Subcutaneous abdominal adipose tissue (tissue), 5 donors: ENCODE measurements around the gene ZNF32.

Experiments
- H3K27ac ChIP-seq: one replicate; pipeline ENCODE4 v1.7.0; 2013; ENCODE audit warnings: low read depth, mild to moderate bottlenecking, inconsistent platforms, low read length, moderate library complexity
- H3K27me3 ChIP-seq, 5 donors: one replicate each; pipeline ENCODE4 v1.7.0; 2013; ENCODE audit warnings: low read length in 5 of 5, inconsistent platforms in 1 of 5; ENCODE audit not compliant: control insufficient read depth in 5 of 5, insufficient read depth in 4 of 5
- H3K36me3 ChIP-seq, 5 donors: one replicate each; pipeline ENCODE4 v1.7.0; 2013; ENCODE audit warnings: low read length in 5 of 5; ENCODE audit not compliant: control insufficient read depth in 5 of 5, insufficient read depth in 5 of 5
- H3K4me1 ChIP-seq, 5 donors: one replicate each; pipeline ENCODE4 v1.7.0; 2013; ENCODE audit warnings: low read length in 5 of 5, mild to moderate bottlenecking in 3 of 5, moderate library complexity in 1 of 5; ENCODE audit not compliant: control insufficient read depth in 5 of 5, insufficient read depth in 5 of 5
- H3K4me3 ChIP-seq, 5 donors: one replicate each; pipeline ENCODE4 v1.7.0; 2013; ENCODE audit warnings: low read length in 5 of 5, low read depth in 1 of 5
- H3K9ac ChIP-seq, 5 donors: one replicate each; pipeline ENCODE4 v1.7.0; 2013; ENCODE audit warnings: low read length in 5 of 5, mild to moderate bottlenecking in 4 of 5, moderate library complexity in 3 of 5
- H3K9me3 ChIP-seq, 5 donors: one replicate each; pipeline ENCODE4 v1.7.0; 2013; ENCODE audit warnings: low read length in 5 of 5; ENCODE audit not compliant: control insufficient read depth in 5 of 5
- donor health status: healthy.
- donor health status: healthy.
- donor health status: healthy.
- donor health status: healthy.
- donor health status: healthy.

The ZNF32 gene

GRCh38 chr10:43681721-43682120, 33.0 kb upstream of the ZNF32 start:
- no peaks in the 10 kb centered on the region for H3K9me3 ChIP-seq
- no peaks in the 10 kb centered on the region for H3K36me3 ChIP-seq
- H3K4me3 ChIP-seq: no peak overlapping the region
- H3K9ac ChIP-seq: no peak overlapping the region
- peaks cover 0 to 31% (median 30%) of the 10 kb centered on the region in 5 donors for H3K4me1 ChIP-seq
- no peaks in the 10 kb centered on the region for H3K27me3 ChIP-seq
- no peak overlapping the region for H3K27ac ChIP-seq

DNA sequence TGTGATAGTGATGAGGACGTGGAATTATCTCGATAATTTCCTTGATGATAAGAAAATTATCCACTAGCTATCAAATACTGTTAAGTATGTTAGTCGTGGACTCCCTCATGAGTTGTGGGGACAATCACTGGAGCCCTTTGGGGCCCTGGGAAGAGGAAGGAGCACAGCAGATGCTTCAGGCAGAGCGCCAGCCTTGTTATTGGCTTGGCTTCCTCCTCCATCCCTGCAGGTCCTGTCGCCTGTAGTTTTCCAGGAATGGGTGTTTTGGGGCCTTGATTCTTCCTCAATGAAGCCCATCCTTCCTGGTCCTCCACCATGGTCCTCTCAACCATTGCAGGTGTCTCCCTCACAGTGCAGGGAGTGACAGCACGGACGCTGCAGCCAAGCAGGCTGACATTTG, 32.5 kb upstream of the ZNF32 start:
- H3K36me3 ChIP-seq: no peaks in the 10 kb centered on the region
- H3K9me3 ChIP-seq: no peaks in the 10 kb centered on the region
- H3K27me3 ChIP-seq: no peaks in the 10 kb centered on the region
- H3K4me3 ChIP-seq: no peak overlapping the region
- peaks cover 0 to 31% (median 27%) of the 10 kb centered on the region in 5 donors for H3K4me1 ChIP-seq
- H3K27ac ChIP-seq: no peak overlapping the region
- H3K9ac ChIP-seq: no peak overlapping the region

DNA sequence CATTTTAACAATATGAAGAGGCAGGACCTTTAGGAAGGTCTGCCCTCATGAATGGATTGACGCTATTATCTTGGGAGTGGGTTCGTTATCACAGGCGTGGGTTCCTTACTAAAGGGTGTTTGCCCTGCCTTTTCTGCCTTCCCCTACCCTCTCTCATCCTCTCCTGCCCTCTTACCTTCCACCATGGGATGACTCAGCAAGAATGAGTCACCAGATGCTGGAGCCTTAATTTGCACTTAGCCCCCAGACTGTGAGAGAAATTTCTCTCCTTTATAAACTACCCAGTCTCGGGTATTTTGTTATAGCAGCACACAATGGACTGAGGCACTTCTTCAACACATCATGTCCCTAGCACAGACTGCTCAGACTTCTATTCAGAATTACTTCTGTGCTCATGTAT, 31.4 kb upstream of the ZNF32 start:
- Histone ChIP-seq H3K9me3 (peaks cover 0 to 4% (median 0%) of the 10 kb centered on the region in 5 donors), H3K9ac (no peak overlapping the region), H3K27me3 (no peaks in the 10 kb centered on the region), H3K36me3 (peaks cover 0 to 3% (median 0%) of the 10 kb centered on the region in 5 donors), H3K4me3 (no peak overlapping the region), H3K4me1 (peaks cover 0 to 22% (median 20%) of the 10 kb centered on the region in 5 donors), H3K27ac (no peak overlapping the region)

GRCh38 chr10:43679509-43679908, 30.8 kb upstream of the ZNF32 start:
- H3K36me3 ChIP-seq: peaks cover 0 to 3% (median 0%) of the 10 kb centered on the region in 5 donors
- no peak overlapping the region for H3K4me3 ChIP-seq
- H3K9me3 ChIP-seq: peaks cover 0 to 4% (median 0%) of the 10 kb centered on the region in 5 donors
- peaks cover 4 to 26% (median 25%) of the 10 kb centered on the region in 5 donors for H3K4me1 ChIP-seq
- H3K27me3 ChIP-seq: no peaks in the 10 kb centered on the region
- H3K9ac ChIP-seq: no peak overlapping the region
- H3K27ac ChIP-seq: no peak overlapping the region

- peaks cover 4 to 30% (median 27%) of the 10 kb centered on the region in 5 donors for H3K4me1 ChIP-seq
- H3K9me3 ChIP-seq: peaks cover 0 to 4% (median 0%) of the 10 kb centered on the region in 5 donors
- peaks cover 0 to 3% (median 0%) of the 10 kb centered on the region in 5 donors for H3K36me3 ChIP-seq
- H3K9ac ChIP-seq: no peak overlapping the region
- no peaks in the 10 kb centered on the region for H3K27me3 ChIP-seq
- no peak overlapping the region for H3K27ac ChIP-seq
- no peak overlapping the region for H3K4me3 ChIP-seq
Measured at GRCh38 chr10:43678654-43679053, 30.0 kb upstream of the ZNF32 start.

- Histone ChIP-seq H3K4me3 (no peak overlapping the region), H3K27me3 (no peaks in the 10 kb centered on the region), H3K27ac (no peak overlapping the region), H3K9ac (no peak overlapping the region), H3K9me3 (peaks cover 0 to 4% (median 0%) of the 10 kb centered on the region in 5 donors), H3K36me3 (peaks cover 0 to 3% (median 0%) of the 10 kb centered on the region in 5 donors), H3K4me1 (peaks cover 4 to 31% (median 27%) of the 10 kb centered on the region in 5 donors)
Measured at GRCh38 chr10:43676901-43677300, 28.2 kb upstream of the ZNF32 start.

DNA sequence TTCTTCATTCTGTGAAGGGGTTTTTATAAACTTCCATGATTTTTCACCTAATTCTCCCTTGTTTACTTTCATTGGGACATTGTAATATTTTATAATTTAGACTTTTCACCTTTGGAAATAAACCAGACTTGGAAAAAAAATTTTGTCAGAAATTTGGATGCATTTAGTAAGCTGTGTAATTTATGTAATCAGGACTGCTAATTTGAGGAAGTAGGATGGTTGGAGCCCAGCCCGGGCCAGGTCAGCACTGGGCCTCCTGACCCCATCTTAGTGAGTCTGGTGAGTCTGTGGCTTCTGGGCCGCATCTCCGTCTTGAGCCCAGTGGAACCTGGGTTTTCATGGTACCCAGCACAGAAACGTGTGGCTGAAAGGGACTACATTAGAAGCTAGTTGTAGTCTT, 27.6 kb upstream of the ZNF32 start:
- Histone ChIP-seq H3K27ac (no peak overlapping the region), H3K36me3 (peaks cover 0 to 3% (median 0%) of the 10 kb centered on the region in 5 donors), H3K4me1 (peaks cover 4 to 31% (median 28%) of the 10 kb centered on the region in 5 donors), H3K9me3 (peaks cover 0 to 4% (median 0%) of the 10 kb centered on the region in 5 donors), H3K9ac (no peak overlapping the region), H3K4me3 (no peak overlapping the region), H3K27me3 (peaks cover 0 to under 1% (median 0%) of the 10 kb centered on the region in 5 donors)

GRCh38 chr10:43674553-43675210, 26.0 kb upstream of the ZNF32 start:
- H3K27ac ChIP-seq: no peak overlapping the region
- peaks cover 4 to 18% (median 15%) of the 10 kb centered on the region in 5 donors for H3K4me1 ChIP-seq
- H3K9ac ChIP-seq: no peak overlapping the region
- H3K36me3 ChIP-seq: peaks cover 0 to 3% (median 0%) of the 10 kb centered on the region in 5 donors
- peaks cover 0 to 4% (median 0%) of the 10 kb centered on the region in 5 donors for H3K9me3 ChIP-seq
- peaks cover 0 to 9% (median 7%) of the 10 kb centered on the region in 5 donors for H3K27me3 ChIP-seq
- no peak overlapping the region for H3K4me3 ChIP-seq

DNA sequence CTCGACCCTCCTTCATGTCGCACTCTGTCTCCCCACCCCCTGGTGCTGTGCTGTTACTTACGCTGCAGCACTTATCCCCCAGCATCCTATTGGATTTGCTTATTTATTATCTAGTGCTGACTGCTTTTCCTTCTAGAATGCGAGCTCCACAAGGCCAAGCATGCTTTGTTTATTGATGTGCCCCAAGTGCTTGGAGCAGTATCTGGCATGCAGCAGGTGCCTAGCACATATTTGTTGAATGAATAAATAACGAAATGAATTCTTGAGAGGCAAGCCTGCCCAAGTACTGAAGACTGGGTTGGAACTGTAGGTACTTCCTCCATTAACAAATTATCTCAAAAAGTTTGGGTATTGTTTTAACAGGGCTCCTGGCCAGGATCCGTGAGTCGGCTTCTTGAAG, 24.8 kb upstream of the ZNF32 start:
- no peak overlapping the region for H3K27ac ChIP-seq
- H3K27me3 ChIP-seq: peaks cover 0 to 17% (median 14%) of the 10 kb centered on the region in 5 donors
- H3K4me3 ChIP-seq: no peak overlapping the region
- H3K9me3 ChIP-seq: peaks cover 0 to 4% (median 0%) of the 10 kb centered on the region in 5 donors
- peaks cover 4 to 14% (median 9%) of the 10 kb centered on the region in 5 donors for H3K4me1 ChIP-seq
- peaks cover 0 to 3% (median 0%) of the 10 kb centered on the region in 5 donors for H3K36me3 ChIP-seq
- H3K9ac ChIP-seq: no peak overlapping the region

- Histone ChIP-seq H3K27me3 (peaks cover 0 to 27% (median 26%) of the 10 kb centered on the region in 5 donors), H3K9me3 (peaks cover 0 to 4% (median 0%) of the 10 kb centered on the region in 5 donors), H3K4me1 (peaks cover 4 to 20% (median 16%) of the 10 kb centered on the region in 5 donors), H3K9ac (no peak overlapping the region), H3K27ac (no peak overlapping the region), H3K4me3 (no peak overlapping the region), H3K36me3 (peaks cover 0 to 3% (median 0%) of the 10 kb centered on the region in 5 donors)
Measured at GRCh38 chr10:43671659-43672531, 23.2 kb upstream of the ZNF32 start.
